Activated gamma-delta T cell treated with anti-CD3 and anti-CD28 coated beads, Interleukin-2, amount 50 U/mL, for 16 hours (primary cell): ENCODE results near the gene AFAP1.

ENCODE experiments used
- DNase-seq: peaks from one replicate; pipeline ENCODE4 v3.0.0-alpha.2; 2020; ENCODE audit warnings: low read depth

The AFAP1 gene

DNA sequence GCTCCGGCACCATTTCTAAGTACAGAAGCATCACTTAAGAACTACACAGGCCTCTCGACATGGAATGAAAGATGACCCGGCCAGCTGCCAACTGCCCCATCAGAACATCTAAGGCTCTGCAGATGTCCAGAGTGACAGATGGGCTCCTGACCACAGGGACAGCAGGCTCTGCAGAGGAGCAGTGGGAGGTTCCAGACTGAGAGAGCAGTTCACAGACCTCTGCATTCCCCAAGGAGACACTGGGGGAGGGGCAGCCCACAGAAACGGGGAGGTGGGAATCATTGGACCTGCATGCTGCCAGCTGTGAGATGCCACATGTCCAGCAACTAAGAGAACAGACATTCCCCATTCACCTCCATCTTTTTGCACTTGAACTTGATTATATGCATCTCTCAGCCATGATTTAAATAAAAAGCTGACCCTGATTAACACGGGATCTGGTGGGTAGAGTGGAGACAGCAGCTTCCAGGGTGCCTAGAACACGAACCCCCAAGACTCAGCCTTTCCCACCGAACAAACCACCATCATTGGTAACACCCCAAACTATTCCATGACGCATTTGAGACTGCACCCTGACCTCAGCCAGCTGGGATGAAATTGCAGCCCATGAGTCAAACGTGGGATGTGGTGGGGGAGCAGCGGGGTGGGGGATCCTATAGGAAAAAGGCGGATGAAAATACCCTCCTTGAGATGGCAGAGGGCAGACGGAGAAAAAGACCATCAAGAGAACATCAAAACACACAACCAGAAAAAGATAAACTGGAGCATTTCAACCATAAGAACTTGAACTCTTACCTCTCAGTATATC is 47.2 kb downstream of the AFAP1 start:
- DNase-seq: no peak

DNA sequence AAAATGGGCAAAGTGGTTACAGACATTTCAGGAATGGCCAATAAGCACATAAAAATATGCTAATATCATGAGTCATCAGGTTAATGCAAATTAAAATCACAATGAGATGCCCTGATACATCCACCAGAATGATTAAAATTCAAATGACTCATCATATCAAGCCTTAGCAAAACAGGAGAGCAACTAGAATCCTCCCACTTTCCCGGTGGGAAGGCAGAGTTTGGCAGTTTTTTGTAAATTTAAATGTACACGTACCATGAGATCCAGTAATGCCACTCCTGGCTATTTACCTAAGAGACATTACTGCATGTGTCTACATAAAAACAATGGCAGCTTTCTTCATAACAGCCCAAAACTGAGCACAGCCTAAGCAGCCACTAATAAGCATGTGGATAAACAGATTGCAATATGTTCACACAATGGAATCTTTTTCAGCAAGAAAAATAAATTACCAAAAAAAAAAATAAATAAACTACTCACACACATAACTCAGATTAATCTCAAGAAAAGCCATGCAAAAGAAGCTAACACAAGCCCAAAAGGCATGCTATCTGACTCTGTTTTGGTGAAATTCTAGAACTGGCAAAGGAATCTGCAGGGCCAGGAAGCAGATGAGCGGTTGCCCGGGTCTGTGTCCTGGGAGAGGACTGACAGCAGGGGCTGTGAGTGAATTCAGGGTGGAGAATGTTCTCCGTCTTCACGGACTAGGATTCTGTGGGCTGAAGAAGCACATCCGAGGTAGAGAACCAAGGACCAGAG is 48.8 kb downstream of the AFAP1 start:
- no peak for DNase-seq

DNA sequence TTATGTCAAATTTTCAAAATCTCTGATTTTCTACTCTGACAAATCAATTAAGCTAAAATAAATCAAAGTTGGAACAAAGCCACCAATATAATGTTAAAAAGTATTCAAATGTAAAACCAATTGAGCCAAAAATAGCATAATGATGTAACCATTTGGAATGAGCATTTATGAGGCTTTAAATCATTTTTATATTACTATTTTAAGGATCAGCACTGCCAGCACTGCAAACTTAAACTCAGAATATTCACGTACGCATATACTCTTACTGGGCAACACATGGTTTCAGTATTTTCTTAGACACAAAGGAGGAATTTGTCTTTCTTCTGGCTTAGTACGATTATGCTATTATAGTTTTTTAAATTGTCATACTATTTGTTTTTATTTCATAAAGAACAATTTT is 52.2 kb downstream of the AFAP1 start:
- DNase-seq: no peak

DNA sequence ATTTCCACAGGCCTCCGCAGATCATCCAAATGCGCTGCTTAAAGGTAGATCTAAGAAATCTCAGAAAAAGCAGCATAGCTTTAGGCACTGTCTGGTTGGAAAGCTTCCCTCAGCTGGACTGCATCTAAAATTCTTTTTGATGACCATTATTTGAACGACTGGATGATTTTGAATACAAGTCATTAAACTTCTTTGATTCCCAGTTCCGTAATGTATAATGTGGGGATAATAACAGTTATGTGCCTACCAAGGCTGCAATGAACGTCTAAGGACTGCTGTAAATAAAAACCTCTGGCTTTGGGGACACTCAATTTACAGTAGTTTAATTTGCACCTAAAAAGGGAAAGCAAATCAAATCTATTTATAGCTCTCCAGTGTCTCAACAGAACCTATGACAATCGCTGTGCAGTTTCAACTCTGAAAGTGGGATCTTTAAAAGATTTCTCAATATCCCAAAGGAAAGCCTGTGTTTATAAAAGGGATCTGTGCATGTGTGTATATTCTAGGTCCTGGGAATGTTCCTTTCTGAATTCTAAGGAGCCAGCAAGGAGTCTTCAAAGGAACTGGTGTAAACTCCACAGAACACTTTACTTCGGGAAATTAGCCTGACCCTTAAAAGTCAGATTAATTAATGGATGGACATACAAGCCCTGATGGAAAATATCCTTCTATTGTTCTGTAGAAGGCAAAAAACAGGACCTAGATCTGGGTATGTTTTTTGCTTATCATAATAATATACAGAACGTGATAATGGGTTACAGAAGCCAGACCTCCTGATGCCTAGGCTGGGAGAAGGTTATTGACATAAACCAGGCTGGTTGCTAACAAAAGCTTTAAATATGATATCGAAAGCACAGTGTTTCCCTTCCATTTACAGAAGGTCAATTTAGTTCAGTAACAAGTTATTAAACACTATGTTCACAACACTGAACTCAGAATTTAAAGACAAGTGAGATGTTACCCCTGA is 53.4 kb downstream of the AFAP1 start:
- DNase-seq: no peak

DNA sequence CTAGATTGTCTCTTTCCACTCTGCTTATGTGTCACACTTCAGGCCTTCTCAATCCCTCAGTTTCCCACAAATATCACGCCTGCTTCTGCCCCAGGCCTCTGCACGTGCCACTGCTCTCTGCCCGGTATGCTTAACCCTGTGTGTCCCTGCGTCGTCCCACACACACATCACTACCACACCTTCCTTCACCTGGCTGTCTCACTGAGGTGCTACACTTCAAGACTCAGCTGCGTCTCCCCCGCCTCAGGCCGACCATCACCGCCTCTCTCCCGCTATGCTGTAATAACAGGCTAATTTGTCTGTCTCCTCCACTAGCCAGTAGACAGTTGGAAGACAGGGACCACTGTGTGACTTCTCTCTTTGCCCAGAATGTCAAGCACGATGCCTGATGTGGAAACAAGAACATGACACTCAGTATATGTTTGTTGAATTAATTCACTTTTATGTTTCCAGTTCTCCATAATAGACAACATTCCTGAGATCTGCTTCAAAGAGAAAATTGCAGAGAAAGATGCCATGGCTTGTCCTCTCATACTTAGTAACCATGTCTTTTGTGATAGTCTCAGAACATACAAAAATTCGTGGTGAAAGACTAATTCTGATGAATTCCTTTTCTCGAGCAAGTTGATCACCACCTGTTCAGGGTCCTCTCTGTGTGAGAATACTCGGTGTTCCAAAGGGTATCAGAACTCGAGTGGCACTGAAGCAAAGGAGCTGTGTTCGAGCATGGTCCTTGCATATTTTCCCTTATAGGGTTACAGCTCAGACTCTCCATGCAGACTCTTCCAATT is 54.2 kb downstream of the AFAP1 start:
- DNase-seq: no peak

DNA sequence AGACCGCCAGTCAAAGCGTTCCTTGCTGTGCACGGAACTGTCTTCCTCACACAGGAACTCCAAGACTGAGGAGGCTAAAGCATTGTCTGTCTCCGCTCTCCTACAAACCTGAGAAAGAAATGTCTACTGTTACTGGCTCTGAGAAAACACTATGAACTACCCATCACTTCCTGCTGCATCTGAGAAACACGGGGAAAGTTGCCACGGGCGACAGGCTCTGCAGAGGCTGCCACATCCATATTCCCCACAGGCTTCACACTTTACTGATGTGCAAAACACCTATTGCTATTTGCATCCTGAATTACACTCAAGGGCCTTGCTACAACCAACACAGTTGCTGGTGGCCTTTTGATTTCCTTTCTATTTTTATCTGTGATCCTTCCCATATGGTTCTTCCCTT is 59.0 kb downstream of the AFAP1 start:
- DNase-seq: no peak

DNA sequence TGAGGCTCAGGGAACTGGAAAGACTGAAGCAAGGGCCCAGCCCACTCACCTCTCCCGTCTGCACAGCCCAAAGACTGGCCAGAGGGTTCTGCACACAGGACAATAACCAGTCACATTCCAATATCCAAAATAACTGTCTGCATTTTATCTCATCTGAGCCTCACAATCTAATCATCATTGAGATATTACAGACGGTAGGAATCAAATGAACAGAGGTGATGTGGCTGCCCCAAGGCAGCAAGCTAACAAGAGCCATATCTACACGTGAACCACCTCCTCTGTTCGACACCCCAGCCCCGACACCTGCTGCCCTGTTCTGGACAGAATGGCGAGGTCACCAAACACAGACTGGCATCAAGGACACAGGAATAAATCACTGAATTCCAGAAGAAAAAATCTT is 60.5 kb downstream of the AFAP1 start:
- DNase-seq: no peak

DNA sequence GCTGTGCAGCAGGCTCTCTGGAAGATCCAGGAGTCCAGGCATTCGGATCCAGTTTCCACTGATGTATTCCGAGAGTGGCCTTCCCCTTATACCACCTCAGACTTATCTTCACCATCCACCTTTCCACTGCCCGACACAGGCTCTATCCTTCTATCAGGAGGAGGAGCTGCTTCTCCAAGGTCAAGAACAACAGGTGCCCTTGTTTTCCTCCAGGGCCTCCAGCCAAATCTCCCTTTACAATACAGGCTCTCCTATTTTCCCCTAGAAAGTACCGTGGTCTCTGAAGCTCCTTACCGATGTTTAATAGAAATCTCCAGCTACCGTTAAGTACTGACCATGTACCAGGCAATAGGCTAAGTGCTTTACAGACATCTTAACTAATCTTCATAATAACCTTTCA is 61.3 kb downstream of the AFAP1 start:
- DNase-seq: no peak

DNA sequence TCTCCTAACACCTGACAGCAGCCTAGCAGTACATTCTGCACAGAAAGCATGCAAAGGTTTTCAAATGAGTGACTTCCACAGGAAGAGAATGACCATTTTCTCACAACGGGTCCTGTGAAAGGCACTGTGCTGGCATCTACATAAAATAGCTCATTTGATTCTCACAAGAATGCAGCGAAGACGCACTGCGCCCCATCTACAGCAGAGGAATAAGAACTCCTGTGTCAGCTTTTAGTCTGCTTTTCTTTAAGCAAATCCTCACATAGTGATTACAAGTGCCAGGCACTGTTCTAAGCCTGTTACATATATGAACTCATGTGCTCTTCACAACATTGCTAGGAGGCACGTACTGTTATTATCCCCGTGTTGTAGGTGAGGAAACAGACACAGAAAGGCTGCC is 62.5 kb downstream of the AFAP1 start:
- no peak for DNase-seq

DNA sequence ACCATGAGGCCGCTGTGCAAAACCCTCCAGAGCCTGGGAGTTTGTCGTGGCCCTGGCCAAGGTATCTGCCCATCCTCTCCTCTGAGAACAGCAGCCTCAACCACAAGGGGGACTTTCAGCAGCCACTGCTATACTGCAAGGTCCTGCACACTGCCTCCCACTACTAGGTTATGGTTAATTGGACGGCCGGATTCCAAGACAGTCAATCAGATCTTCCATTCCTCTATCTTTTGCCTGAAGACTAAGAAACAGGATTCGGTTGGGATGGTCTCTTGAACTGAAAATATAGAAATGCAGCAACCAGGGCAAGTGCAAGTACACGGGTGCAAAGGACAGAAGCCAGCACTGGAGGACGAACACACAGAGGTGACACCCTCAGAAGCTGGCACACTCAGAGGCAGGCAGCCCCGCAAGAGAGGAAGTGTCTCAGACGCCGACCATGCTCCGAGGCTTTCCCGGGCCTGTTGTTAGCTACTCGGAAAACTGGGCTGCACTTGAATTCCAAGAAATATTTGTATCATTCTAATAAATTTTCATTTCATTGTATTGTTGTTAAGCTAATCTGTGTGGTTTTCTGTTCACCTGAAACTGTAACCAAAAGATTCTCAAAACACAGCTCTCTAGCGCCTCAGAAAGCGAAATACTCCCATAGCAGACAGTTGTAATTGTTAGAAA is 63.3 kb downstream of the AFAP1 start:
- DNase-seq: peak; percentile 25

DNA sequence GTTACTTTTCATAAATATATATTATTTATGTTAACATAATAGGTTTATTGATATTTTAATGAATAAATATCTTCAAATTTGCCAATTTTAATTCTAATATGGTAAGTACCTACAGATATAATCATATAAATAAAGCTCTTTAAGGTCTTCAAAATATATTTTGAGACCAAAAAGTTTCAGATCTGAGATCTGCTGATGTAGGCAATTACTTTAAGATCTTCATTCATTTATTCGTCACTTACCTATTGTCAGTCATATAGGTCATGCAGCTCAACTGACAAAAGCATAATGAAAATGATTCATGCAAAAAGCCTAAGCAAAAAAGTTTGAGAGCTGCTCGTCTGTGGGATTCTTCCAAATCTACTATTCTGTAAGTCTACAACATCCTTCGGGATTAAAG is 64.8 kb downstream of the AFAP1 start:
- no peak for DNase-seq

DNA sequence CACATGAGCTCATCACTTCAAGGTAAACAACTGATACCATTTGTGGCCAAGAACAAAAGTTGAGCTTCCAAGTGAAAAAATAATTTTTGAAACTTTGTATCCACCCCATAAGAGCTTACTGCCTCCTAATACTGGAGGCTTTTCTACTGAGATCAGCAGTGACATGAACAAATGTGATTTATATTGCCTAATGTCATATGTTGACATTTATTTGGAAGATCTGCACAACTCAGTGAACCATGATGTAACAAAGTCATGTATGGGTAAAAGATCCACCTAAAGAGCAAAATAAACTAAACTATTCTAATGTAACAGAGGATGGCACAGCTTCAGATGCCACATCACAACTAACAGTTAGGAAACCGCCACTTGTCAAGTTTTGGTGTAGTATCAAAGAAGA is 65.8 kb downstream of the AFAP1 start:
- DNase-seq: no peak

DNA sequence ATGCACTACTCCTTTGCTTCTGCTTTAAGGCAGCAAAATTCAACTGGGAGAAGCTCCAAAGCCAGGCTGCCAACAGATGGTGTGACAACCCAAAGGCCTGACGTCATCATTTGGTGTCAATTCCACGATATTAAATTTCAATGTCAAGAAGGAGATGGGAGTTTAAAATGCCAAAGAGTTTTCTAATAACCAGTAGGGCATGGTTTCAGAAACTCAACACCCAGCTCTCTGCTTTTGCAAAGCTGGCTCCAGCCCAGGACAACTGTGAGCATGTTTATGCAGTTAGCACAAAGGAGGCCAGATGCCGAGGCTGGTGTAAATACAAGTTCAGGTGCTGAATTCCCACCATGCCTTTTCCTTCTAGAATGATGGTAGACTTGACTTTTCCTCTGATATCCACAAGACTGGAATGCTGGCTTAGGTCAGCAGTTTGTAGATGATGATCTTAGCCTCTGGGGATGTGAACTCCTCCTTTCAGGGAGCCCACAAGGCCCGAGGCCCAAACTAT is 67.3 kb downstream of the AFAP1 start:
- DNase-seq: no peak

DNA sequence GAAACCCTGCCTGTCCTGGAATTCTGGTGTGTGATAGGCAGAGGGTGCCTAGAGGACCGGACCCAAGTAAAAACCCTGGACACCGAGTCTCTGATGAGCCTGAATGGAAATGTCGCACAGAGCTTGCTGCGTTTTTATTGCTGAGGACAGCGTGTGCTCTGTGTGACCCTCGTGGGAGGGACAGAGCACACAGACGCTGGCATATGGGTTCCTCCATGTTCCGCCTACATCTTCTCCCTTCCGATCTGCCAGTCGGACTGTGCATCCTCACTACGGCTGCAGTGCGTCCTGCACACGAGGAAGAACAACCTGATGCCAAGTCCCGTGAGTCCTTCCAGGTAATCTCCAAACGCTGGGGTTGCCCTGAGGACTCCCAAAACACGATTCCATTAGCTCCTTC is 68.3 kb downstream of the AFAP1 start:
- no peak for DNase-seq

DNA sequence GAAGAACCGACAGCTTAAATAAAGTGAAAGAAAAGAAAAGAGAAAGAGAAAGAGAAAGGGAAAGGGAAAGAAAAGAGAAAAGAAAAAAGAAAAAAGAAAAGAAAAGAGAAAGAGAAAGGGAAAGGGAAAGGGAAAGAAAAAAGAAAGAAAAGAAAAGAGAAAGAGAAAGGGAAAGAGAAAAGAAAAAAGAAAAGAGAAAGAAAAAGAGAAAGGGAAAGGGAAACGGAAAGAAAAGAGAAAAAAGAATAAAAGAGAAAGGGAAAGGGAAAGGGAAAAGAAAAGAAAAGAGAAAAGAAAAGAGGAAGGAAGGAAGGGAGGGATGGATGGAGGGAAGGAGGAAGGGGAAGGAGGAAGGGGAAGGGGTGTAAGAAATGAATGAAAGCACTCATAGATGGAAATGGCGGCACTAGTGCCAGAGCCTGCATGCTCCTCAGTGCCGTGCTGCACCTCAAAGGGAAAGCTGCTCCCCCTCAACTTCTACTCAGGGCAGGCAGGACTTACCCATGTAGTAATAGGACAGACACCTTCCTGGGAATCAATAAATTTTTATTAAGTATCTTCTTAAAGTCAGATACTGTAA is 70.7 kb downstream of the AFAP1 start:
- no peak for DNase-seq

DNA sequence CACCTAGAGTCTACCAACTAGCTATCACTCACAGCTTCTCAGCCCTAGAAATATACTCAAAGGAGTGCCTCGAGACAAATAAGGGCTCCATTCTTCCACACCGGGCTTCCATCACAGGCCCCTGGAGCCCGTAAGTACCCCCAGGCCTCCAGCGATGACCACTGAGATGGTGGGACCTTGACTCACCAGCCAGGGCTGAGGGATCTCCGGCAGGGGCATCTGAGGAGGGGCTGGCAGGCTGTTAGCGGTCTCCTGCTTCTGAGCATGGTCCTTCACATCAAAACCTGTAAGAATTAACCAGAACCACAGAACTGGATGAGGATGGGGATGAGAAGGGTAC is 71.3 kb downstream of the AFAP1 start:
- no peak for DNase-seq

DNA sequence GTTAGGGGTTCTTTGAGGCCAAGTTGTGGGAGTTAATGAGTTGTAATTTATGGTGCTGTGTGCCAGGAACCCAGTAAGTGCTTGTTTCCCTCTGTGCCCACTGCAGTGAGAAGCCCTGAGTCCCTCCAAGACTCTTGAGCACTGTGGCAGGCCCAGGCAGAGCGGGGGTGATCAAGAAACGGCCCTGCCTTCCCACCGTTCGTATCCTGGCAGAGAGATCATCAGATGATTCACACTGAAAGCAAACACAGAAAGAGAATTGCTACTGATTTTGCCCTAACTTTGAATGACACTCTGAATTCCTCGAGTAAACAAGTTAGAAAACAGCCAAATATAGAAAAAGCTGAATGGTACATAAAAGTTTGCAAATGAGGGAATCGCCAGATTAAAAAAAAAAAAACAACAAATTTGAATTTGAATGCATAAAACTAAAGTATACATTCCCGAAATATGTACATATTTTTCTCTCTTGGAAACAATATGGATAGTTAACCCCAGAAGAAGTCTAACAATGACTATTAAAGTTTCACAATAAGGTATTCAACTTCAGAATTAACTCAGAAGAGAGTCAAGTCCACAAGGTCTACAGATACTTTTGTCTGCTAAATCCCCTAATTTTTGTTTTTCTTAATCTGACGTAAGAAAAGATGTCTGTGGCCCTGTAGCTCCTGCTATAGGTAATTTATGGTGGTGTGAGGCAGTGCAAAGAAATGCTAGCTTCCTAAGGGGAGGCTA is 71.8 kb downstream of the AFAP1 start:
- DNase-seq: no peak

DNA sequence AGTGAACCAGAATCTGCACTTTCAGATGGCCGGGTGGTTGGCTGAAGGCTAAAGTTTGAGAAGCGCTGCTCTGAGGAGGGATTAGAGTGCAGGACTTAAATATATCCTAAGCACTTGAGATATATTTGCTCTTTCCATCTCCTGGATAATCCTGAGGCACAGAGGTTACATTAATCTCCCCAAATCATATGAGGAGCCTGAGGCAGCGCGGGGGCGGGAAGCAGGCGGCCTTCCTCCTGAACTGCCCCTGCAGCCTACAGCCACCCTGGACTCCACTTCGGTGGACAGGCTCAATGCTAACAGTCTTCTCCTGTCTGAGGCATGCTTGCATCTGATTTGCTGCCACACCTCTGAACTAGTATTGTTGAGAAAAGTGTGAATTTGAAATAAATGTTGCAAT is 72.5 kb downstream of the AFAP1 start:
- DNase-seq: no peak

DNA sequence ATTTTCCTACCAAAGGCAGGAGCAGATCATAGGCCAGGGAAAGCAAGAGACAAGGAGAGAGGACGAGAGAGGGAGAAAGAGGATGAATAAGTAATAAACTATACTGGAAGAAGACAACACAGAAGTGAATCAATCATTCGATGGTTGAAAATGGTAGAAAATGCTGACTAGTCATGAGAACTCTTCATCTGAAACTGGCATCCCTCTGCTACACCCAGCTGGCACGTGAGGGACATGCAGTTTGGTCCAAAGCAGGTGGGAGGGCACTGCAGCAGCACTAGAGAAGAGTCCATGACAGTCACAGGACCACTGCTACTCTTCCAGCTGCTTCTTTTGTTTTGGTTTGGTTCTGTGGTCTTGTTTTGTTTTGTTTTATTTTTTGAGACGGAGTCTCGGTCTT is 74.1 kb downstream of the AFAP1 start:
- DNase-seq: no peak

DNA sequence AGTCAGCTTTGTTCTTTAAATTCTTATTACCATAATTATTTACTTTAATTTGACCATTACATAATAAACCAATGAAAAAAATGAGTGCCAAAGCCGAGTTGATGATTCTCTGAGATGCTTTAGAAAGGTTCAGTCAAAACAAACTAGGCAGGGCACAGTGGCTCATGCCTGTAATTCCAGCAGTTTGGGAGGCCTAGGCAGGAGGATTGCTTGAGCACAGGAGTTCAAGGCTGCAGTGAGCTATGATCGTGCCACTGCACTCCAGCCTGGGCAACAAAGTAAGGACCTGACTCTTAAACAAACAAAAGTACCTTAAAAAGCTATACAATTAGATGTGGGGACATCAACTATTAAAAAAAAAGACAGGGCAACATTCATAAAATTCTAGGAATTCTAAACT is 75.0 kb downstream of the AFAP1 start:
- DNase-seq: no peak
